ENCODE measurements around the gene TBX4.

TBX4 gene

GRCh38 chr17:61464130-61464842 is 12.1 kb downstream of the TBX4 start:
- DNase-seq (ENCODE audit: low read depth in 4 of 4, low spot score in 1 of 4) = no peak

- DNase-seq (ENCODE audit: low read depth in 4 of 4, low spot score in 1 of 4) = no peak
These were observed 12.6 kb downstream of the TBX4 start for GRCh38 chr17:61464843-61465180.

- no peak for DNase-seq (ENCODE audit: low read depth in 4 of 4, low spot score in 1 of 4)
These were observed 13.5 kb downstream of the TBX4 start for GRCh38 chr17:61465550-61466237.

GRCh38 chr17:61466246-61466645 is 14.0 kb downstream of the TBX4 start:
- DNase-seq (ENCODE audit: low read depth in 4 of 4, low spot score in 1 of 4) = no peak

GRCh38 chr17:61467416-61468262 is 15.4 kb downstream of the TBX4 start:
- no peak for DNase-seq (ENCODE audit: low read depth in 4 of 4, low spot score in 1 of 4)

GRCh38 chr17:61468263-61468907 is 16.2 kb downstream of the TBX4 start:
- no peak for DNase-seq (ENCODE audit: low read depth in 4 of 4, low spot score in 1 of 4)

GRCh38 chr17:61469474-61469873 is 17.3 kb downstream of the TBX4 start:
- no peak for DNase-seq (ENCODE audit: low read depth in 4 of 4, low spot score in 1 of 4)

GRCh38 chr17:61469949-61470348 is 17.7 kb downstream of the TBX4 start:
- DNase-seq (ENCODE audit: low read depth in 4 of 4, low spot score in 1 of 4) = no peak

GRCh38 chr17:61470530-61471136 is 18.4 kb downstream of the TBX4 start:
- no peak for DNase-seq (ENCODE audit: low read depth in 4 of 4, low spot score in 1 of 4)

- no peak for DNase-seq (ENCODE audit: low read depth in 4 of 4, low spot score in 1 of 4)
These were observed 22.2 kb downstream of the TBX4 start for GRCh38 chr17:61474235-61474927.

- DNase-seq (ENCODE audit: low read depth in 4 of 4, low spot score in 1 of 4) = no peak
These were observed 22.7 kb downstream of the TBX4 start for GRCh38 chr17:61474934-61475333.

- no peak for DNase-seq (ENCODE audit: low read depth in 4 of 4, low spot score in 1 of 4)
These were observed 23.5 kb downstream of the TBX4 start for GRCh38 chr17:61475726-61476125.

GRCh38 chr17:61476476-61477203 is 24.4 kb downstream of the TBX4 start:
- no peak for DNase-seq (ENCODE audit: low read depth in 4 of 4, low spot score in 1 of 4)

- no peak for DNase-seq (ENCODE audit: low read depth in 4 of 4, low spot score in 1 of 4)
These were observed 25.1 kb downstream of the TBX4 start for GRCh38 chr17:61477204-61477834.

GRCh38 chr17:61478026-61478789 is 26.0 kb downstream of the TBX4 start:
- no peak for DNase-seq (ENCODE audit: low read depth in 4 of 4, low spot score in 1 of 4)

- DNase-seq (ENCODE audit: low read depth in 4 of 4, low spot score in 1 of 4) = no peak
These were observed 26.7 kb downstream of the TBX4 start for GRCh38 chr17:61478790-61479492.

GRCh38 chr17:61479493-61480413 is 27.5 kb downstream of the TBX4 start:
- DNase-seq (ENCODE audit: low read depth in 4 of 4, low spot score in 1 of 4) = no peak
